PC-3 (cell line): Measurements from ENCODE around the gene BAIAP2L2. TPM values are rescaled to one million over a fixed set of nuclear protein-coding genes. Genes with fewer than 3 reads are reported as not detected.
"Not testable (repeated sequence)": the region's sequence is repeated elsewhere in the genome, so short reads cannot be mapped to it uniquely, and the experiment has no call there.

Experiments used
- ATAC-seq: fragments of 200-7000 bp; cut with Tn5 transposase; 2 replicates; pipeline ENCODE4 v1.9.1; 2020; ENCODE audit warnings: mild to moderate bottlenecking, moderate library complexity
- Bru-seq: library from RNA; stranded (reverse); fragments of 400-500 nt; gene quantifications from one replicate; lab custom pipeline; 2021; lab: Mats Ljungman, UMichigan
- BruChase-seq, 2 experiments: library from RNA; stranded (reverse); fragments of 400-500 nt; gene quantifications; one replicate each; lab custom pipeline; 2021; lab: Mats Ljungman, UMichigan
- BruUV-seq: library from RNA; stranded (reverse); fragments of 400-500 nt; replicated peaks from 2 replicates; lab custom pipeline; 2021; lab: Mats Ljungman, UMichigan
- CTCF ChIA-PET: fragments of 300-600 bp; sonication (Branson Sonifier 250); formaldehyde crosslinking; loops from one replicate; lab custom pipeline; 2022; ENCODE audit warnings: antibody characterized with exemption; lab: Charles Lee
- POLR2A ChIA-PET: fragments of 300-600 bp; sonication (Branson Sonifier 250); formaldehyde crosslinking; loops from one replicate; lab custom pipeline; 2022; ENCODE audit warnings: antibody characterized with exemption; ENCODE audit not compliant: unreplicated experiment; lab: Charles Lee
- DNase-seq: peaks from one replicate; pipeline ENCODE4 v3.0.0-alpha.2; 2015
- H2AFZ ChIP-seq: fragments of 300-600 bp; sonication (generic); 2 replicates; pipeline ENCODE4 v1.6.0; 2016; ENCODE audit warnings: antibody characterized with exemption, low read length
- H3F3A ChIP-seq: fragments of 300-600 bp; sonication (generic); one replicate; pipeline ENCODE4 v1.6.0; 2017; ENCODE audit warnings: antibody characterized with exemption, low read length, control low read depth, mild to moderate bottlenecking; ENCODE audit not compliant: unreplicated experiment
- H3K27ac ChIP-seq: fragments of 300-600 bp; sonication (generic); 2 replicates; pipeline ENCODE4 v1.5.1; 2016; ENCODE audit warnings: mild to moderate bottlenecking, low read length
- H3K27me3 ChIP-seq: fragments of 300-600 bp; sonication (generic); 2 replicates; pipeline ENCODE4 v1.6.1; 2016; ENCODE audit warnings: low read length, mixed read lengths
- H3K36me3 ChIP-seq: fragments of 300-600 bp; sonication (generic); 2 replicates; pipeline ENCODE4 v1.6.1; 2016; ENCODE audit warnings: low read depth, mixed run types, low read length, mixed read lengths
- H3K4me1 ChIP-seq: fragments of 300-600 bp; sonication (generic); 2 replicates; pipeline ENCODE4 v1.5.1; 2016; ENCODE audit warnings: low read length; ENCODE audit not compliant: insufficient read depth
- H3K4me2 ChIP-seq: fragments of 300-600 bp; sonication (generic); 2 replicates; pipeline ENCODE4 v1.6.0; 2016; ENCODE audit warnings: low read length
- H3K4me3 ChIP-seq: fragments of 300-600 bp; sonication (generic); 2 replicates; pipeline ENCODE4 v1.5.1; 2016; ENCODE audit warnings: mild to moderate bottlenecking, low read length, mixed read lengths
- H3K79me2 ChIP-seq: fragments of 300-600 bp; sonication (generic); 2 replicates; pipeline ENCODE4 v1.6.1; 2017; ENCODE audit warnings: low read length, mixed read lengths
- H3K9ac ChIP-seq: fragments of 300-600 bp; sonication (generic); 2 replicates; pipeline ENCODE4 v1.6.0; 2016; ENCODE audit warnings: mild to moderate bottlenecking, low read length
- H3K9me2 ChIP-seq: fragments of 300-600 bp; sonication (generic); replicated peaks from 2 replicates; pipeline ENCODE4 v1.6.1; 2016; ENCODE audit warnings: mixed run types, low read length, mixed read lengths
- H3K9me3 ChIP-seq: fragments of 300-600 bp; sonication (generic); 2 replicates; pipeline ENCODE4 v1.6.1; 2016; ENCODE audit warnings: low read length, mixed read lengths
- H4K20me1 ChIP-seq: fragments of 300-600 bp; sonication (generic); 2 replicates; pipeline ENCODE4 v1.6.1; 2016; ENCODE audit warnings: low read length, mixed read lengths
- CTCF ChIP-seq: fragments of 300-600 bp; sonication (generic); conservative IDR thresholded peaks from 2 replicates; pipeline ENCODE4 v1.5.1; 2017; ENCODE audit warnings: antibody characterized with exemption, low read depth, mild to moderate bottlenecking, low read length
- EZH2 ChIP-seq: fragments of 300-600 bp; sonication (generic); IDR thresholded peaks from one replicate; pipeline ENCODE4 v1.6.1; 2017; ENCODE audit warnings: antibody characterized with exemption, mild to moderate bottlenecking, low read length; ENCODE audit not compliant: unreplicated experiment
- EZH2phosphoT487 ChIP-seq: fragments of 300-600 bp; sonication (generic); IDR thresholded peaks from 2 replicates; pipeline ENCODE4 v1.6.1; 2018; ENCODE audit warnings: mild to moderate bottlenecking, antibody characterized with exemption, low read length, borderline replicate concordance
- intact Hi-C: fragments of 100-400 bp; cut with micrococcal nuclease; formaldehyde crosslinking; loops from 2 replicates; pipeline ENCODE4 v1.9.0; 2023
- long read RNA-seq: library from polyadenylated mRNA; unstranded; transcript quantifications from one replicate; pipeline ENCODE4 v2.0.0, GENCODE V29; 2021; ENCODE audit not compliant: unreplicated experiment
- total RNA-seq: library from RNA; depleted of rRNA; stranded (reverse); fragments of >200 nt; gene quantifications from 2 replicates; pipeline ENCODE4 v1.2.3, GENCODE V29; 2014; rRNA removed

Gene BAIAP2L2, protein sequence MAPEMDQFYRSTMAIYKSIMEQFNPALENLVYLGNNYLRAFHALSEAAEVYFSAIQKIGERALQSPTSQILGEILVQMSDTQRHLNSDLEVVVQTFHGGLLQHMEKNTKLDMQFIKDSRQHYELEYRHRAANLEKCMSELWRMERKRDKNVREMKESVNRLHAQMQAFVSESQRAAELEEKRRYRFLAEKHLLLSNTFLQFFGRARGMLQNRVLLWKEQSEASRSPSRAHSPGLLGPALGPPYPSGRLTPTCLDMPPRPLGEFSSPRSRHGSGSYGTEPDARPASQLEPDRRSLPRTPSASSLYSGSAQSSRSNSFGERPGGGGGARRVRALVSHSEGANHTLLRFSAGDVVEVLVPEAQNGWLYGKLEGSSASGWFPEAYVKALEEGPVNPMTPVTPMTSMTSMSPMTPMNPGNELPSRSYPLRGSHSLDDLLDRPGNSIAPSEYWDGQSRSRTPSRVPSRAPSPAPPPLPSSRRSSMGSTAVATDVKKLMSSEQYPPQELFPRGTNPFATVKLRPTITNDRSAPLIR
- total RNA-seq (0.80 TPM in 1 of 2 replicates, not detected in the other), Bru-seq, nascent RNA (percentile 17 among the genes with signal in this experiment), BruChase-seq, experiment 1, labeled RNA remaining after a 6-hour chase (percentile 18 among the genes with signal in this experiment), BruChase-seq, experiment 2, labeled RNA remaining after a 2-hour chase (percentile 22 among the genes with signal in this experiment)
- long read RNA-seq, partial matches to known transcripts, result 0 of 3 reads
- long read RNA-seq, other reads (novel, unspliced or antisense), result 3 of 3 reads

GRCh38 chr22:38110008-38110862 is at the start of gene BAIAP2L2:
Gene BAIAP2L2 (minus strand): TSS chr22:38110684. CDS start chr22:38110525, 159 bp downstream.
- CTCF ChIA-PET, result interaction anchor here (0.6 kb wide), 2 partner anchors 35 to 218 kb away, joined by 3 to 4 read pairs; no protein-coding TSS in a partner anchor

DNA sequence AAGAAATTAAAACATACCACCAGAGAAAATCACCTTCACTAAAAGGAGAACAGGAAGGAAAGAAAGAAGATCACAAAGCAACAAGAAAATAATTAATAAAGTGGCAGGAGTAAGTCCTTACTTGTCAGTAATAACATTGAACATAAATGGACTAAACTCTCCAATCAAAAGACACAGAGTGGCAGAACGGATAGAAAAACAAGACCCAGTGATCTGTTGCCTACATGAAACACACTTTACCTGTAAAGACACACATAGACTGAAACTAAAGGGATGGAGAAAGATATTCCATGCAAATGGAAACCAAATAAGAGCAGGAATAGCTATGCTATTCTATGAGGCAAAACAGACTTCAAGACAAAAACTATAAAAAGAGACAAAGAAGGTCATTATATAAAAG is 45.2 kb upstream of the BAIAP2L2 start:
- no peak for DNase-seq
- BruUV-seq, result no TSS peak
- ChIA-PET CTCF (no interaction called here), POLR2A (no interaction called here)
- Histone ChIP-seq H3F3A (no peaks in the 10 kb centered on the region), H3K9me2 (no peaks in the 10 kb centered on the region), H4K20me1 (no peaks in the 10 kb centered on the region), H3K79me2 (no peaks in the 10 kb centered on the region), H3K27ac (no peak overlapping the region), H3K9ac (no peak overlapping the region), H3K4me1 (no peaks in the 10 kb centered on the region), H2AFZ (no peak overlapping the region), H3K4me2 (no peak overlapping the region), H3K27me3 (no peaks in the 10 kb centered on the region), H3K4me3 (no peak overlapping the region), H3K9me3 (no peaks in the 10 kb centered on the region), H3K36me3 (no peaks in the 10 kb centered on the region)
- TF ChIP-seq CTCF (no peak), EZH2 (no peak), EZH2phosphoT487 (no peak)
- intact Hi-C loops, result no loop called here
- no peak for ATAC-seq

More at GRCh38 chr22:38110008-38110862, at the start of gene BAIAP2L2:
- 0 out of 2 replicates have a peak, but pooled peaks have one; percentile 16 for ATAC-seq
- no peaks in the 10 kb centered on the region for H4K20me1 ChIP-seq
- peak; percentile 15 for DNase-seq
- H3K4me2 ChIP-seq, result no peak within 1 kb of the TSS
- no peaks in the 10 kb centered on the region for H3K27me3 ChIP-seq
- H3K4me3 ChIP-seq, result no peak within 1 kb of the TSS
- H3K27ac ChIP-seq, result no peak within 1 kb of the TSS
- TF ChIP-seq EZH2phosphoT487 (no peak), EZH2 (no peak), CTCF (no peak)
- H3K9me3 ChIP-seq, result no peaks in the 10 kb centered on the region
- no peaks in the 10 kb centered on the region; the same call in 1 of the 2 replicates for H3K4me1 ChIP-seq
- POLR2A ChIA-PET, result interaction anchor here (0.6 kb wide), 1 partner anchor 456 kb away, joined by 3 read pairs; no protein-coding TSS in a partner anchor
- H3K9me2 ChIP-seq, result no peaks in the 10 kb centered on the region
- H3F3A ChIP-seq, result no peaks in the 10 kb centered on the region
- H3K36me3 ChIP-seq, result no peaks in the 10 kb centered on the region
- intact Hi-C loops, result loop anchor here (10.0 kb wide), 1 partner anchor 105 kb away; no protein-coding TSS in a partner anchor
- H2AFZ ChIP-seq, result no peak within 1 kb of the TSS
- H3K79me2 ChIP-seq, result no peaks in the 10 kb centered on the region
- no TSS peak for BruUV-seq
- no peak within 1 kb of the TSS for H3K9ac ChIP-seq

GRCh38 chr22:38154563-38154915 is 44.1 kb upstream of the BAIAP2L2 start:
- H3K27ac ChIP-seq, DNase-seq, H3K36me3 ChIP-seq, BruUV-seq, H3F3A ChIP-seq, H4K20me1 ChIP-seq, H2AFZ ChIP-seq, CTCF ChIA-PET, H3K4me3 ChIP-seq, H3K4me1 ChIP-seq, H3K9ac ChIP-seq, H3K79me2 ChIP-seq, H3K27me3 ChIP-seq, H3K9me2 ChIP-seq, H3K4me2 ChIP-seq, ATAC-seq, H3K9me3 ChIP-seq, POLR2A ChIA-PET, intact Hi-C loops: not testable (repeated sequence)
